K562 (cell line): ENCODE results near the gene SMARCD2. TPM values are rescaled to one million over a fixed set of nuclear protein-coding genes. Genes with fewer than 3 reads are reported as not detected.

Source experiments
- C11orf30 ChIP-seq: fragments of 450-650 bp; IDR thresholded peaks from 2 replicates; pipeline ENCODE4 v1.6.1; 2016; ENCODE audit warnings: low read depth, mild to moderate bottlenecking
- CBX1 ChIP-seq: sonication (generic); IDR thresholded peaks from 2 replicates; pipeline ENCODE4 v1.6.1; 2016; ENCODE audit warnings: antibody characterized with exemption, low read depth, mild to moderate bottlenecking
- DACH1 ChIP-seq: fragments of 450-650 bp; IDR thresholded peaks from 2 replicates; pipeline ENCODE4 v1.6.1; 2018; ENCODE audit not compliant: partially characterized antibody
- E2F3 ChIP-seq: fragments of 250-450 bp; sonication (Bioruptor Pico); IDR thresholded peaks from 2 replicates; pipeline ENCODE4 v1.4.0; 2020; ENCODE audit warnings: mild to moderate bottlenecking
- ETV6 ChIP-seq, 3 experiments: fragments of 150-350 bp in 1 of 3; sonication (generic) in 1 of 3; formaldehyde crosslinking in 1 of 3; IDR thresholded peaks; 2 replicates each; pipeline versions ENCODE4 v1.6.1 to v1.8.0; 2014 to 2022; ENCODE audit warnings: borderline replicate concordance in 2 of 3, low read depth in 2 of 3, antibody characterized with exemption in 1 of 3, low read length in 1 of 3, mild to moderate bottlenecking in 1 of 3, missing genetic modification reagents in 1 of 3
- MBD2 ChIP-seq: sonication (generic); IDR thresholded peaks from 2 replicates; pipeline ENCODE4 v1.6.1; 2016; ENCODE audit warnings: low read depth, borderline replicate concordance
- NEUROD1 ChIP-seq: fragments of 150-350 bp; IDR thresholded peaks from 2 replicates; pipeline ENCODE4 v1.6.1; 2014; ENCODE audit warnings: borderline replicate concordance, low read length, low read depth; ENCODE audit not compliant: partially characterized antibody
- NFIX ChIP-seq: fragments of 250-450 bp; sonication (Bioruptor Pico); IDR thresholded peaks from 2 replicates; pipeline ENCODE4 v1.4.0; 2020; ENCODE audit warnings: low read depth, mild to moderate bottlenecking, moderate library complexity
- NR2F6 ChIP-seq: fragments of 450-650 bp; formaldehyde crosslinking; IDR thresholded peaks from 2 replicates; pipeline ENCODE4 v1.4.0; 2020; ENCODE audit warnings: mild to moderate bottlenecking
- PRPF4 ChIP-seq: fragments of 200-400 bp; formaldehyde crosslinking; IDR thresholded peaks from one replicate; pipeline ENCODE4 v1.6.1; 2017; ENCODE audit warnings: low read length, low read depth, mild to moderate bottlenecking; ENCODE audit not compliant: insufficient read depth, poor library complexity, severe bottlenecking
- RFX7 ChIP-seq: fragments of 250-450 bp; sonication (Bioruptor Pico); IDR thresholded peaks from 2 replicates; pipeline ENCODE4 v1.5.1; 2021; ENCODE audit warnings: mild to moderate bottlenecking
- RNF2 ChIP-seq: sonication (generic); IDR thresholded peaks from 2 replicates; pipeline ENCODE4 v1.6.1; 2016
- TCF7 ChIP-seq: sonication (generic); IDR thresholded peaks from 2 replicates; pipeline ENCODE4 v1.6.1; 2016; ENCODE audit warnings: antibody characterized with exemption, borderline replicate concordance
- ZBTB12 ChIP-seq: fragments of 250-450 bp; sonication (Bioruptor Pico); IDR thresholded peaks from 2 replicates; pipeline ENCODE4 v1.4.0; 2020
- ZBTB5 ChIP-seq: fragments of 450-650 bp; IDR thresholded peaks from 2 replicates; pipeline ENCODE4 v1.6.1; 2017; ENCODE audit warnings: antibody characterized with exemption
- ZNF212 ChIP-seq: fragments of 450-650 bp; formaldehyde crosslinking; IDR thresholded peaks from 2 replicates; pipeline ENCODE4 v1.4.0; 2020; ENCODE audit warnings: mild to moderate bottlenecking
- ZNF398 ChIP-seq: fragments of 250-450 bp; sonication (Bioruptor Pico); IDR thresholded peaks from 2 replicates; pipeline ENCODE4 v1.8.0; 2021; ENCODE audit warnings: moderate library complexity, mild to moderate bottlenecking, inconsistent platforms
- ZNF408 ChIP-seq: fragments of 250-450 bp; sonication (Bioruptor Pico); IDR thresholded peaks from 2 replicates; pipeline ENCODE4 v1.4.0; 2020; ENCODE audit warnings: low read depth, mild to moderate bottlenecking, moderate library complexity
- polyA plus RNA-seq, 8 experiments: library from polyadenylated mRNA; depleted of rRNA in 4 of 8; stranded (reverse) in 5 of 8; unstranded in 3 of 8; fragments of >200 nt; fragmentation: Nextera tagmentation in 2 of 8; fragmentation: Illumina TruSeq in 1 of 8; extraction: Ambion mirVana in 2 of 8; extraction: Trizol in 1 of 8; gene quantifications; 2 replicates each; pipeline versions ENCODE4 v1.2.1 to v1.2.3, GENCODE V29; 2011 to 2014; ENCODE audit warnings: inconsistent platforms in 1 of 8, missing spikeins in 1 of 8
- total RNA-seq, 7 experiments: library from RNA; depleted of rRNA in 6 of 7; stranded (reverse); fragments of >200 nt in 6 of 7; fragmentation: Illumina TruSeq in 2 of 7; extraction: Trizol in 2 of 7; gene quantifications; 2 replicates each; pipeline versions ENCODE4 v1.2.1 to v1.2.3, GENCODE V29; 2011 to 2021; ENCODE audit warnings: low replicate concordance in 1 of 7
- TF ChIP-seq, protein P1 (sequence below): fragments of 450-650 bp; IDR thresholded peaks from 2 replicates; pipeline ENCODE4 v1.7.1; 2018; ENCODE audit warnings: mild to moderate bottlenecking, low read depth; ENCODE audit not compliant: partially characterized antibody

Gene SMARCD2
- total and polyA plus RNA-seq, 9 of the 15 experiments (the other 6 are each of a cell fraction or from before 2014, with no cell fraction given) = 1.7 to 114 (median 90.3) TPM

DNA sequence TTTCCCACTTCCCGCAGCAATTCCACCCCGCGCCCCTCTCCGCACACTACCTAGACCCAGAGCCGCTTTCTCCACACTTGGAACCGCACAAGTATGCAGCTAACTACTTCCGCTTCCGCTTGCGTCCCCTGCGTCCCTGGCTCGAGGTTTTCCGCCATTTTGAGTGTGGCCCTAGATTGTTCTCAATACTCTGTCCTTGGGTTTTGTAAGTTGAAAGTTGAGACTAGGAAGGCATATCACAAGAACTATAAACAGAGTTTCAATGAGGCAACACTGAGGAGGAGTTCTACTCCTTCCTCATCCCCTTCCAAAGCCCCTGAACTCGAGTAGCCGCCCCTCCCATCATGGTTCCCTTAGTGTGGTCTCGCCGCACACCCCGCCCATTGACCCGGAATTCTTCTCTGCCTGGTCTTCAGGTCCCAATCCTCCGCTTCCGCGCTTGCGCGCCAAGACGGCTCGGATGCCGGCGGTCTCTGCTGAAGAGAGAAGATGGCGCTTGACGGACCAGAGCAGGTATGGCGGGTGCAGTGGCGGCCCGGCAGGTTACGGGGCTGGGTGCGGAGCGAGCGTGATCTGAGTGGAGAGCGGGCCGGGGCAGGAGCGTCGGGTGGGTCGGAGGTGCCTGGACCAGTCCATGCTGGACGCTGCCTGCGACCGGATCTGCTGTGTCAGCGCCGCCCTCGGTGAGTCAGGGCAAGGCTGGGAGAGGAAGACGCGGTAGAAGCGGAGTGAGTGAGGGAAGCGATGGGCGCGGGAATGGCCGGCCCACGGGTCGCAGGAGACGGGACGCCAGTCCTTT is 15.3 kb downstream of the SMARCD2 start, which contains the start of the genes FTSJ3 and PSMC5 (continued):
- TF ChIP-seq PRPF4 (no peak), NR2F6 (CRISPR knock-in tag) (no peak), ZNF408 (CRISPR knock-in tag) (no peak), NEUROD1 (peak; percentile 59), TCF7 (0 out of 2 replicates have a peak, but pooled peaks have one; percentile 36), ZBTB5 (no peak), ZNF398 (CRISPR knock-in tag) (no peak), ZBTB12 (no peak), RNF2 (no peak), ZNF212 (CRISPR knock-in tag) (no peak), CBX1 (peak; percentile 64; the same call in 1 of the 2 replicates), C11orf30 (peak; percentile 99), RFX7 (CRISPR knock-in tag) (no peak), MBD2 (peak; percentile 76), ETV6 (IDR thresholded peaks at IDR 0.05; ENCODE audit: borderline replicate concordance in 1 of 2, low read depth in 2 of 2, low read length in 1 of 2) (0 out of 4 replicates have a peak, but pooled peaks have one; percentile 20 to 60), ETV6 (CRISPR knock-in tag; IDR thresholded peaks at IDR 0.05; ENCODE audit: borderline replicate concordance) (0 out of 2 replicates have a peak, but pooled peaks have one; percentile 72), NFIX (CRISPR knock-in tag) (no peak), E2F3 (CRISPR knock-in tag) (peak; percentile 77; the same call in 1 of the 2 replicates), DACH1 (no peak)
- TF ChIP-seq, protein P1, sequence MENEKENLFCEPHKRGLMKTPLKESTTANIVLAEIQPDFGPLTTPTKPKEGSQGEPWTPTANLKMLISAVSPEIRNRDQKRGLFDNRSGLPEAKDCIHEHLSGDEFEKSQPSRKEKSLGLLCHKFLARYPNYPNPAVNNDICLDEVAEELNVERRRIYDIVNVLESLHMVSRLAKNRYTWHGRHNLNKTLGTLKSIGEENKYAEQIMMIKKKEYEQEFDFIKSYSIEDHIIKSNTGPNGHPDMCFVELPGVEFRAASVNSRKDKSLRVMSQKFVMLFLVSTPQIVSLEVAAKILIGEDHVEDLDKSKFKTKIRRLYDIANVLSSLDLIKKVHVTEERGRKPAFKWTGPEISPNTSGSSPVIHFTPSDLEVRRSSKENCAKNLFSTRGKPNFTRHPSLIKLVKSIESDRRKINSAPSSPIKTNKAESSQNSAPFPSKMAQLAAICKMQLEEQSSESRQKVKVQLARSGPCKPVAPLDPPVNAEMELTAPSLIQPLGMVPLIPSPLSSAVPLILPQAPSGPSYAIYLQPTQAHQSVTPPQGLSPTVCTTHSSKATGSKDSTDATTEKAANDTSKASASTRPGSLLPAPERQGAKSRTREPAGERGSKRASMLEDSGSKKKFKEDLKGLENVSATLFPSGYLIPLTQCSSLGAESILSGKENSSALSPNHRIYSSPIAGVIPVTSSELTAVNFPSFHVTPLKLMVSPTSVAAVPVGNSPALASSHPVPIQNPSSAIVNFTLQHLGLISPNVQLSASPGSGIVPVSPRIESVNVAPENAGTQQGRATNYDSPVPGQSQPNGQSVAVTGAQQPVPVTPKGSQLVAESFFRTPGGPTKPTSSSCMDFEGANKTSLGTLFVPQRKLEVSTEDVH = peak; percentile 95
